Sigmoid colon (tissue), 3 donors: ENCODE results near the gene MMD2.
"Not testable (repeated sequence)": the region's sequence is repeated elsewhere in the genome, so short reads cannot be mapped to it uniquely, and the experiment has no call there.

Experiments used
- POLR2A ChIP-seq, 2 donors: fragments of 450-650 bp; IDR thresholded peaks; one replicate each; pipeline ENCODE4 v1.6.1; 2016; ENCODE audit warnings: antibody characterized with exemption in 2 of 2, mild to moderate bottlenecking in 2 of 2, moderate library complexity in 2 of 2
- TF ChIP-seq, protein P1 (sequence below), 4 experiments: fragments of 450-650 bp in 3 of 4; fragments of 200-600 bp in 1 of 4; IDR thresholded peaks; one replicate each; pipeline ENCODE4 v1.5.1; 2016 to 2019; ENCODE audit warnings: antibody characterized with exemption in 4 of 4, mild to moderate bottlenecking in 3 of 4, moderate library complexity in 2 of 4

GRCh38 chr7:4982741-4983140 is 23.8 kb upstream of the MMD2 start:
- TF ChIP-seq, protein P1, sequence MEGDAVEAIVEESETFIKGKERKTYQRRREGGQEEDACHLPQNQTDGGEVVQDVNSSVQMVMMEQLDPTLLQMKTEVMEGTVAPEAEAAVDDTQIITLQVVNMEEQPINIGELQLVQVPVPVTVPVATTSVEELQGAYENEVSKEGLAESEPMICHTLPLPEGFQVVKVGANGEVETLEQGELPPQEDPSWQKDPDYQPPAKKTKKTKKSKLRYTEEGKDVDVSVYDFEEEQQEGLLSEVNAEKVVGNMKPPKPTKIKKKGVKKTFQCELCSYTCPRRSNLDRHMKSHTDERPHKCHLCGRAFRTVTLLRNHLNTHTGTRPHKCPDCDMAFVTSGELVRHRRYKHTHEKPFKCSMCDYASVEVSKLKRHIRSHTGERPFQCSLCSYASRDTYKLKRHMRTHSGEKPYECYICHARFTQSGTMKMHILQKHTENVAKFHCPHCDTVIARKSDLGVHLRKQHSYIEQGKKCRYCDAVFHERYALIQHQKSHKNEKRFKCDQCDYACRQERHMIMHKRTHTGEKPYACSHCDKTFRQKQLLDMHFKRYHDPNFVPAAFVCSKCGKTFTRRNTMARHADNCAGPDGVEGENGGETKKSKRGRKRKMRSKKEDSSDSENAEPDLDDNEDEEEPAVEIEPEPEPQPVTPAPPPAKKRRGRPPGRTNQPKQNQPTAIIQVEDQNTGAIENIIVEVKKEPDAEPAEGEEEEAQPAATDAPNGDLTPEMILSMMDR (IDR thresholded peaks at IDR 0.05), result not testable (repeated sequence)
- TF ChIP-seq POLR2A (IDR thresholded peaks at IDR 0.05), result not testable (repeated sequence)
